ENCODE measurements around the gene EPG5.
A peak's percentile ranks its signal among the peaks of the same experiment; 100 is the strongest.
"Not testable (repeated sequence)": the region's sequence is repeated elsewhere in the genome, so short reads cannot be mapped to it uniquely, and the experiment has no call there.

The EPG5 gene

GRCh38 chr18:45967007-45967706 lies at the start of gene EPG5:
EPG5 (minus strand) TSS chr18:45967329; CDS start chr18:45967239, 90 bp downstream.
- peak; percentile 62 for DNase-seq

GRCh38 chr18:46013484-46014189 lies 46.5 kb upstream of the EPG5 start:
- no peak for DNase-seq

GRCh38 chr18:46010676-46011075 lies 43.5 kb upstream of the EPG5 start:
- no peak for DNase-seq

- DNase-seq: no peak
These were observed 42.9 kb upstream of the EPG5 start for GRCh38 chr18:46010050-46010449.

- no peak for DNase-seq
These were observed 42.2 kb upstream of the EPG5 start for GRCh38 chr18:46009125-46009840.

- no peak for DNase-seq
These were observed 41.4 kb upstream of the EPG5 start for GRCh38 chr18:46008531-46008930.

GRCh38 chr18:46007165-46007564 lies 40.0 kb upstream of the EPG5 start:
- DNase-seq: no peak

GRCh38 chr18:46002934-46003333 lies 35.8 kb upstream of the EPG5 start:
- no peak for DNase-seq

GRCh38 chr18:46001892-46002291 lies 34.8 kb upstream of the EPG5 start:
- no peak for DNase-seq

- no peak for DNase-seq
These were observed 33.9 kb upstream of the EPG5 start for GRCh38 chr18:46001074-46001473.

- no peak for DNase-seq
These were observed 32.4 kb upstream of the EPG5 start for GRCh38 chr18:45999536-45999935.

- DNase-seq: no peak
These were observed 31.1 kb upstream of the EPG5 start for GRCh38 chr18:45998244-45998643.

- no peak for DNase-seq
These were observed 30.6 kb upstream of the EPG5 start for GRCh38 chr18:45997700-45998151.

GRCh38 chr18:45995461-45995860 lies 28.3 kb upstream of the EPG5 start:
- no peak for DNase-seq

- no peak for DNase-seq
These were observed 26.3 kb upstream of the EPG5 start for GRCh38 chr18:45993438-45993837.

- not testable (repeated sequence) for DNase-seq
These were observed 25.4 kb upstream of the EPG5 start for GRCh38 chr18:45992527-45992926.

- DNase-seq: no peak
These were observed 24.7 kb upstream of the EPG5 start for GRCh38 chr18:45991788-45992187.

- DNase-seq: no peak
These were observed 17.6 kb upstream of the EPG5 start for GRCh38 chr18:45984546-45985235.

GRCh38 chr18:45981821-45982220 lies 14.7 kb upstream of the EPG5 start:
- no peak for DNase-seq

- DNase-seq: no peak
These were observed 13.1 kb upstream of the EPG5 start for GRCh38 chr18:45980229-45980628.

GRCh38 chr18:45978084-45978483 lies 11.0 kb upstream of the EPG5 start:
- no peak for DNase-seq

- no peak for DNase-seq
These were observed 9.8 kb upstream of the EPG5 start for GRCh38 chr18:45976974-45977373.

GRCh38 chr18:45976566-45976965 lies 9.4 kb upstream of the EPG5 start:
- DNase-seq: no peak
